ENCODE measurements around the gene CDC5L. TPM values are rescaled to one million over a fixed set of nuclear protein-coding genes. Genes with fewer than 3 reads are reported as not detected.

The CDC5L gene
- total RNA-seq, 1 experiment from 2014 or later = 49.7 TPM

DNA sequence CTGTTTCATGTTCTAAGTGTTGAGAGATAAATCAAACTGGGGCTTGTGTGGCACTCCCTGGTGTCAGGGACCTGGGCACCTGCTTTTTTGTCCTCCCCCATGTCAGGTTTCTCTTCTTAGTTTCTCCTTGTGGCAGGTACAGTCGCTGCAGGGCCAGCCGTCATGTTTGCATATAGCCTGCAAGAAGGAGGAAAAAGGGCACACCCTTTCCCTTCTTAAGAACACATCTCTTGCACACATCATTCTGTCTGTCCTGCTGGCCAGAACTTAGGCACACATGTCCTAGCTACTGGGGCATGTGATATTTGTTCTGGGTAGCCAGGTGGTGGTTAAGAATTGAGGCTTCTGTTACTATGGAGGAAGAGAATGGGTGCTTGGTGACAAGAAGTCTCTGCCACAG is 27.9 kb downstream of the CDC5L start:
- DNase-seq (ENCODE audit: low read depth) = no peak

DNA sequence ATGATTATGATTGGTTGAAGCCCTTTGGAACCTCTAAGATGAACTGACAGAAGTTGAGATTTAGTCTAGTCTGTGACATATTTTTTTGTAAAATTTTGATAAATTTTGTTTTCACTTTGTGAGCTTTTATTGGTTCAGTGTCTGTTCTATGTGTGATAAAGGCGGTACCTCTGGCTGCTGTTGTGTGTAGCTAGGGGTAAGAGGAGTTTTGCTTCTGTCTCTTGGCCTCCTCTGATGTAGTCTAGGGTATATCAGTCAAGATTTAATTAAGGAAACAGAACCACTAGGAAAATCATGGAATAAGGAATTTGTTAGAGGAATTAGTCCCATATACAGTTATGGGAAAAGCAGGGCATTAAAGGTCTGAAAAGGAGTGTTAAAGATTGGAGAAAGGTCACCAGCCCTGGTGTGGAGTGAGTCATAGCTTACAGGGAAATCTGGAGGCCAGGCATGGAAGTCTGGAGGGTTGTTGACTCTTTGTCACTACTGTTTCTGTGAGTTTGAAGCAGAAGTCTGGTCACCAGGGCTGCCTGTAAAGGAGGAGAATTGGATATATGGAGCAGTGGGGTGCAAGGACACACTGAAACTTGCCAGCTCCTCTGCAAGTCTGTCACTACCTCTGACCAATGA is 28.5 kb downstream of the CDC5L start:
- peak; percentile 75 for DNase-seq (ENCODE audit: low read depth)

DNA sequence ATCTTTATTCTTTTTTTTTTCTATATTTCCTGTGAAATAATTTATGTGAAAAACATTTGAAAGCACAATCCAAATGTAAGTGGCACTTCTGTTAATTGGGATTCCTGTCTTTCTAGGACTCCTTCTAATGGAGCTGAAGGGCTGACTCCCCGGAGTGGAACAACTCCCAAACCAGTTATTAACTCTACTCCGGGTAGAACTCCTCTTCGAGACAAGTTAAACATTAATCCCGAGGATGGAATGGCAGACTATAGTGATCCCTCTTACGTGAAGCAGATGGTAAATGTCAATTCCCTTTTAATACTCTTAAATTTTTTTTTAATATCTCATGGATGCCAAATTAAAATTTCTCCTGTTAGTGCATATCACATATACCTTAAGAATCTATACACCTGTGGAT is 35.0 kb downstream of the CDC5L start:
- DNase-seq (ENCODE audit: low read depth) = no peak

DNA sequence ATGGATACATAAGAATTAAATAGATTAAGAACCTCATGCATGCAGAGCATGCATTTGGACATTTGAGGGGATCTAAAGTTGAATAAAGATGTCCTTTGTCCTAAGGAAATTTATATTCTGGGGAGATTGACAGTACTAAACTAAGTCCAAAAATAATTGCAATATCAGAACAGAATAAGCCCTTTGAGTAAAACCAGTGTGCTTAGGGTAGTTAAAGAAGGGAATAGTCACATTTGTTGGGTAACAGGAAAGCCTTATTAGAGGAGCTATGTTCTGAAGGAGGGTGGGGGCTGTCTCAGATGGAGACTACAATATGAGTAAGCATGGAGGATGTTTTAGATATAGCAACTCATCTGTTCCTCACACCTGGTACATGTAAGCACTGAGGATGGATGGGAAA is 35.8 kb downstream of the CDC5L start:
- DNase-seq (ENCODE audit: low read depth) = no peak

DNA sequence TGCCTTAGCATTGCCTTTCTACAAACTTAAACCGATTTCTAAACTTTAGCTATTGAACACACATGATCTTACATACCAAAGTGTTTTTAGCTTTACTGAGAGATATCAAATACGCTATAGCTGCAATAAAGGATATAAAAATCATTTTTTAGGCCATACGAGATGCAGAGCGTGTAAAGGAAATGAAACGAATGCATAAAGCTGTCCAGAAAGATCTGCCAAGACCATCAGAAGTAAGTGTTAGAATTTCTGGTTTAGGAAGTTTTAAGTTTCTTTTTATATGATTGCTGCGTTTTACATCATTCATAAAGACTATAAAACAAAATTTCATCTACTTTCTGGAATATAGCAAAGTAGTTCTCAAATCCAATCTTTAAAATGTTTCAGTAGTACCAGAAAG is 38.4 kb downstream of the CDC5L start:
- DNase-seq (ENCODE audit: low read depth) = no peak

DNA sequence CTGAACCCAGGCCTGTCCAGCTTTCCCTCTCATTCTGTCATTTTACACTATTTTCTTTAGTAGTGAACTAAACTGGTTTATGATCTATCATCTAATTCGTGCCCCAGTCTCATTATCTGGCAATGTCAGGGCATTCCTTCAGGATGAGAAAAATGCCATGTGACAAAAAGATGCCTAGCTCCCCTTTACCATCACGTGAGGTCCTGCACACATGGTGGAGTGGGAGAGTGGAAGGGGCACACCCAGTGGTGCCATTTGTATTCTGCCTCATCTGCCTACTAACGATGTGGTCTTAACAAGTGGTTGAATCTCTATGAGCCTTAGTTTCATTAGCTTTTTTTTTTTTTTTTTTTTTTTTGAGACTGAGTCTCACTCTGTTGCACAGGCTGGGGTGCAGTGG is 41.2 kb downstream of the CDC5L start:
- DNase-seq (ENCODE audit: low read depth) = no peak

DNA sequence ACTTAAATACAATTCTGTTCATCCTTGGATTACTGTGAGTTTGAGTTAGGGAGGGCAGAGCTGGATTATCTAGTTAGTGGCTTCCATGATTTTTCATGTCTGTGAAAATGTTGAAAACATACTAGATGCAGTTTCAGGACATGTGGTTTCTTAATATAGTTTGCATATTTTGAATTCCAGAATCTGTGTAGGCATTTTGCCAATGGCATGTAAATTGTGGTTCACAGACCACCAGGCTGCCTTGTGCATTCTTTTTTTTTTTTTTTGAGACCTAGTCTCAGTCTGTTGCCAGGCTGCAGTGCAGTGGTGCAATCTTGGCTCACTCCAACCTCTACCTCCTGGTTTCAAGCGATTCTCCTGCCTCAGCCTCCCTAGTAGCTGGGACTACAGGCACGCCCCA is 42.8 kb downstream of the CDC5L start:
- peak; percentile 35 for DNase-seq (ENCODE audit: low read depth)

DNA sequence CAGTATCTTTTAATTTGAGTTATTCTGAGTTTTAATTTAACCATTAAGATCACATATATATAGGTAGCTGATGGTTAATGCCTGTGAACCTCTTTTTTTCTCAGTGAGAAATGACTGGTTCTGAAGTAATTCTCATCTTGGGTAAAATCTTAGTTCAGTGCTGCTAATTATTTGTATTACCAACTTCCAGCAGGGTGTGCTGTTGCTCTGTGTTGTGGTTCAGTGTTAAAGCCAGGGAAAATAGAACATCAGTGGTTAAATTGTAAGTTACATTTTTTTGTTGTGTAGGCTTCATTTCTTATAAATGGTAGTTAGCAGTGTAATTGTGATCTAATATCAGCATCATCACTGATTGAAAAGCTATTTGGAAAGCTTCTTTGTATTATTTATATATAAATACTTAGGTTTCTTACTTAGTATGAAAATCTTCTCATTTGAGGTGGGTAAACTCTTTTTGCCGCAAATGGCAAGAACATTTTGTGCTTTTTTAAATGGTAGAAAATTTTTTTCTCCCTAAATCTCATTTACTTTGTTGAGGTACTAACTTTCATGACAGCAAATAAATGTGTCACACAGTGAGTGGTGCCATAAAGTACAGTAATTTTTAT is 43.7 kb downstream of the CDC5L start:
- peak; percentile 74 for DNase-seq (ENCODE audit: low read depth)

DNA sequence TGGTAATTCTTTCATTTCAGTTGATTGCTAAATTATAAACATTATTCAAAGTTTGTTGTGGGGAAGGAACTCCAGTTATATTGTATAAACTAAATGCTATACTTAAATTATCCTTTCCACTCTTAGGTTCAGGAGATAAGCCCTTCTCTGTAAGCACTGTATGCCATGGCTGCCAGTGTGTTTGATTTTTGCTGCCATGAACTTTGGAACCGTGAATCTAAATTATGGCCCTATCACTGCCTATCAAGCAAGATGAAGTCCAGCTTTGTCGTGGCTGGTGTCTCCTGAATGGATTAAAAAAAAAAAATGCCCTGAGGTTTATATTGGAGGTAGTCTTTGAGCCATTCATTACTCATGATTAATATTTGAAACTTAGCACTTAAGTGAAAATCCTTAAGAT is 44.7 kb downstream of the CDC5L start:
- DNase-seq (ENCODE audit: low read depth) = no peak

DNA sequence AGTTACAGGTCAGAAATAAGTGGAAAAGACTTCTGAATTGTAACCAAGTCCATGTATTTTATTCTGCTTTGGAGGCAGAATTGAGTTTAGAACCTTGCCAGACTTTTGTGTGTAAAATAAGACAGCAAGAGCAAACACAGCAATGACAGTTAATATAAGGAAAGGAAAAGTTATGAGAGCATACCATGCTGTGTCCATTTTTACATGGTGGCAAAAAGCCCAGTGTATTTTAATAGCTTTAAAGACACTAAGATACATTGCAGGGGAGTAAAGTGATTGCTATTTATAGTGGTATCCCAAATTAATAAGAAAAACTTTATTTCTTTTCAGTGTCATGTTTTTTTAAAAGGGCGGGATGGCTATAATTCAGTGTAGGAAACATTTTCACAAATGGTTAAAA is 45.2 kb downstream of the CDC5L start:
- no peak for DNase-seq (ENCODE audit: low read depth)

DNA sequence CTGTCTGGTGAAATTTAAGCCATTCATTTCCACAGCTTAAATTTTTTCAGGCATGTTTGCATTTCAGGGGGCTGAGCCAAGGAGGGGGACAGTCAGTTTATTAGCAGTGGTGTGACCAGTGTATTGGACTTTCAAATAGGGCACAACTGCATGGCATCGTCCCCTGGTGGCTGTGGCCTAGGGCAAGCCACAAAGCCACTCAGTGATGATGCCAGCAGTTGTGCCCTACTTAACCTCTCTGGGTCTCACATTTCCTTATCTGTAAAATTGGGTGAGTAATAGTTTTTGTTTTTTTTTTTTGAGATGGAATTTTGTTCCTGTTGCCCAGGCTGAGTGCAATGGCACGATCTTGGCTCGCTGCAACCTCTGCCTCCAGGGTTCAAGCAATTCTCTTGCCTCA is 48.0 kb downstream of the CDC5L start:
- DNase-seq (ENCODE audit: low read depth) = peak; percentile 74

DNA sequence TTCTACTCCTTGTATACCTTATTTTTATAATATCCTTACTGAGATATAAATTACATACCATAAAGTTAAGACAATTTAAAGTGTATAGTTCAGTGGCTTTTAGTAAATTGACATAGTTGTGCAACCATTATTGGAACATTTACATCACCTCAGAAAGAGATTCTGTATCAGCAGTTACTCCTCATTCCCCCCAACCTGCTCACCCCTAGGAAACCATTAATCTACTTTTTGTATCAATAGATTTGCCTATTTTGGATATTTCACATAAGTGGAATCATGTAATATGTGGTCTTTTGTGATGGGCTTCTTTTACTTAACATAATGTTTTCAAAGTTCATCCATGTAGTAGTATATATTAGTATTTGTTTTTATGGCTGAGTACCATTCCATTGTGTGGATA is 51.3 kb downstream of the CDC5L start:
- no peak for DNase-seq (ENCODE audit: low read depth)

DNA sequence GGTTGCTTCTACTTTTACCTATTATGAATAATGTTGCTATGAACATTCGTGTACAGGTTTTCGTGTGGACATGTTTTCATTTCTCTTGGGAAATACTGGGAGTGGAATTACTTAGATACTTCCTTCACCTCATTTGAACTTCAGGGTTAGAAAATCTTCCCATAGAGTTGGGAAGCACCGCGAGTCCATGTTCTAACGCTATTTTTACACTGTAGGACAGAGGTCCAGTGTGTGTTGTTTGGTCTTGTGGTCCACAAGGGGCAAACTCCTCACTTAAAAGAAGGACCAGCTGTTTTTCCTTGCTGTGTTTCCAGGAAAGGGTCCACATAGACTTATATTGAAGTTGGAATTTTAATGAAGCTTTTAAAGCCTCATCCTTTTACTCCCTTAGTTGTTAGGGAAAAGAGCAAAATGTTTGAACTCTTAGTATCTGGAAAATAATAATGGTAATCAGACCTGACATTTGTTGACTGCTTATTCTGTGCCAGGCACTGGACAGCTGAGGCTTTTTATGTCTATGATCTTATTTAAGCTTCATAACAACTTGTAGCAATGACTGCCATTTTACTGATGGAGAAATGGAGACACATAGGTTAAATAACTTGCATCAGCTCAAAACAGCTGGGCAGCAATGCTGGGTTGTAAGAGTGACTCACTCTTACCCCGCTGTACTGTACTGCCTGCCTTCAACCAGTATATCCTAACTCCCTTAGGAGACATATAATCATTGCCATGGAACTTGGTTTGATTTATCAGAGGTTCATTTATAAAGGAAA is 52.0 kb downstream of the CDC5L start:
- peak; percentile 51 for DNase-seq (ENCODE audit: low read depth)

DNA sequence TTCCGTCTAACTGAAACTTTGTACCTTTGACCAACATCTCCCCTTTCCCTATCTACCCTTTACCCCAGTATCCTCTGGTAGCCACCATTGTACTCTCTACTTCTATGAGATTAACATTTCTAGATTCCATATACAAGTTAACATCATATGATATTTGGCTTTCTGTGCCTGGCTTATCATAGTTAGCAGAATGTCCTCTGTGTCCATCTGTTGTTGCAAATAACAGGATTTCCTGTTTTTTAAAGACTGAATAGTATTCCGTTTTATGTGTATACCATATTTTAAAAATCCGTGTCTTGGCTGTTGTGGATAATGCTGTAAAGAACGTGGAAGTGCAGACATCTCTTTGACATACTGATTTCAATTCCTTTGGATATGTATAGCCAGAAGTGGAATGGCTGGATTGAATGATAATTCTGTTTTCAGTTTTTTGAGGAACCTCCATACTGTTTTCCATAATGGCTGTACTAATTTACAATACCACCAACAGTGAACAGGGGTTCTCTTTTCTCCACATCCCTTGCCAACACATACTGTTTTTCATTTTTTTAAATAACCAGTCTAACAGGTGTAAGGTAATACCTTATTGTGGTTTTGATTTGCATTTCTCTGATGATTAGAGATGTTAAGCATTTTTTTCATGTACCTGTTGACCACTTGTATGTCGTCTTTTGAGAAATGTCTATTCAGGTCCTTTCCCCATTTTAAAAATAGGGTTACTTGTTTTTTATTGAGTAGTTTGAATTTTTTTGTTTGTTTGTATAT is 53.8 kb downstream of the CDC5L start:
- DNase-seq (ENCODE audit: low read depth) = no peak

DNA sequence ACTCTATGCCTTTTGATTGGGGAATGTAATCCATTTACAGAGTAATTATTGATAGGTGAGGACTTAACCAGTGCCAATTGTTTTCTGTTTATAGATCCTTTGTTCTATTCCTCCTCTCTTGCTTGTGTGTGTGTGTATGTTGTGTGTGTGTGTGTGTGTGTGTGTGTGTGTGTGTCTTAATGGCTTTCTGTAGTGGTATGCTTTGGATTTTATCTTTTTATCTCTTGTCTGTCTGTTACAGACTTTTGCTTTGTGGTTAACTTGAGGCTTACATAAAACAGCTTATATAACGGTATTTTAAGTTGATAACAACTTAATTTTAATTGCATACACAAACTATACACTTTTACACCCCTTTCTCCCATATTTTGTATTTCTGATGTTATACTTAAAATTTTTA is 54.7 kb downstream of the CDC5L start:
- DNase-seq (ENCODE audit: low read depth) = no peak

DNA sequence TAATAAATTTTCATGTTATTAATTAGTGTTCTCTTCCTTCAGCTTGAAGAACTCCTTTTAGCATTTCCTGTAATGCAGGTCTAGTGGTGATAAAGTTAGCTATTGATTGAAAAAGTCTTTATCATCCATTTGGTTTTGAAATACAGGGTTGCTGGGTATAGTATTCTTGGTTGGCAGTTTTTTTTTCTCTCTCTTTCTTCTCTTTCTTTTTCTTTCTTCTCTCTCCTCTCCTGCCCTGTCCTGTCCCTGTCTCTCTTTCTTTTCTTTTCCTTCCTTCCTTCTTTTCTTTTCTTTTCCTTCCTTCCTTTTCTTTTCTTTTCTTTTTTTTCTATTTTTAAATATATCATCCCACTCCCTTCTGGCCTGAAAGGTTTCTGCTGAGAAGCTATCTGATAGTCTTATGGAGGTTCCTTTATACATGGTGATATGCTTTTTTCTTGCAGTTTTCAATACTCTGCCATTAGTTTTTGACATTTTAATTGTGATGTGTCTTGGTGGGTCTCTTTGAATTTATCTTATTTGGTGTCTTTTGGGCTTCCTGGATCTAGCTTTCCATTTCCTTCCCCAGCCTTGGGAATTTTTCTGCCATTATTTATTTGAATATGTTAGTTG is 55.4 kb downstream of the CDC5L start:
- no peak for DNase-seq (ENCODE audit: low read depth)

DNA sequence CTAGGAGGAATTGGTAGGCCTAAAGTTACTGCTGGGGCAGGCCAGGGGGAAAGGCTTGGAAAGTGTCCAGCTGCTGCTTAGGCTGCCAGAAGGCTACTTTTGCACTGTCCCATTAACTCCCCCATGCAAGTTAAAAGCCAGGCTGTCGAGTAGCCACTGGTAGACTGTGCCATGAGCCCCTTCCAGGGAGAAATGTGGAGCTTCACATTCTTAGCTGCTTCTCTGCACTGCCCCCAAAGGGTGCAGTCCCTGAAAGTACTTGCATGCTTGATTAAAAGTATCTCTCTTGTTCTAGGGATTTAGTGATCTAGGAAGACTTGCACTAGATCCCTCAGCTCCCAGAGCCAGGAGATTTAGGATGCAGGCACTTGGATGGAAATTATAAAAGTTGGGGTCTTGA is 57.3 kb downstream of the CDC5L start:
- DNase-seq (ENCODE audit: low read depth) = peak; percentile 15

DNA sequence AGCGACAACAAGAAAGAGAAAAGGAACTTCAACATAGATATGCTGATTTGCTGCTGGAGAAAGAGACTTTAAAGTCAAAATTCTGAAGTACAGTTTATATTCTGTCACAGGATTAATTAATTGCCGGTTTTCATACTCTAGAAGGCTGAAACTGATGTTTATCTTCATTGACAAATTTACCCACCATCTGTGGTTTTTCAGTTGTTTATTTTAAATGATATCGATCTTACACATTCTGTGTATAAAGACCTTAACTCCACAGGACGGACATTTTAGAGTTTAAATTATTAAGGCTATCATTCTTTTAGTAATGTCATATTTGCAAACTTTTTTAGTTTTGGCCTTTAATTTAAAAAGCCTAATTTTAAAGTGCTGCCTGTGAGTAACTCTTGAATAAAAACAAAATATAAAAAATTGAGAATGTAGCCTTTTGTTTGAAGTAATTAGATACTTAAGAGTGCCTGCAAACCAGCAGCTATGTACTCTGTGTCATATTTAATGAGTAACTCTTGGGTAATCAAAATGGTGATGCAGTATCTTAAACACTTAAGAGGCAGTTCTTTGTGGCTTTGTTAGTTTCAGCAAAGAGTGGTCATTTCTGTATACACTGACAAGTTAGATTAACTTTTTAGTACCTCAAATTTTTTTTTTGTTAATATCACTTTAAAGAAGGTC is 59.3 kb downstream of the CDC5L start:
- peak; percentile 90 for DNase-seq (ENCODE audit: low read depth)

DNA sequence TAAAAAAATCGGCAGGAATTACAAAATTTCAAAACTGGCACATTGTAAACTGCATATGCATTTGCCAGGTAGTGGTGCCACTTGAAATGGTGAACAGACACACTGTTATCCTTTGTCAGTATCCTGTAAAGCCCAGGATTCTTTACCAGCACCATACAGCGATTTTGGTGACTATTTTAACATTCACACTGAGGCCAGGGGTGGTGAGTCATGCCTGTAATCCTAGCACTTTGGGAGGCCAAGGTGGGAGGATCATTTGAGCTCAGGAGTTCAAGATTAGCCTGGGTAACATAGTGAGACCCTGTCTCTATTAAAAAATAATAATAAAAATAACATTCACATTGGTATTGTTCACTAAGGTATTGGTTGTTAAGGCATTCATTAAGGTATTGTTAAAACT is 61.7 kb downstream of the CDC5L start:
- DNase-seq (ENCODE audit: low read depth) = peak; percentile 58

DNA sequence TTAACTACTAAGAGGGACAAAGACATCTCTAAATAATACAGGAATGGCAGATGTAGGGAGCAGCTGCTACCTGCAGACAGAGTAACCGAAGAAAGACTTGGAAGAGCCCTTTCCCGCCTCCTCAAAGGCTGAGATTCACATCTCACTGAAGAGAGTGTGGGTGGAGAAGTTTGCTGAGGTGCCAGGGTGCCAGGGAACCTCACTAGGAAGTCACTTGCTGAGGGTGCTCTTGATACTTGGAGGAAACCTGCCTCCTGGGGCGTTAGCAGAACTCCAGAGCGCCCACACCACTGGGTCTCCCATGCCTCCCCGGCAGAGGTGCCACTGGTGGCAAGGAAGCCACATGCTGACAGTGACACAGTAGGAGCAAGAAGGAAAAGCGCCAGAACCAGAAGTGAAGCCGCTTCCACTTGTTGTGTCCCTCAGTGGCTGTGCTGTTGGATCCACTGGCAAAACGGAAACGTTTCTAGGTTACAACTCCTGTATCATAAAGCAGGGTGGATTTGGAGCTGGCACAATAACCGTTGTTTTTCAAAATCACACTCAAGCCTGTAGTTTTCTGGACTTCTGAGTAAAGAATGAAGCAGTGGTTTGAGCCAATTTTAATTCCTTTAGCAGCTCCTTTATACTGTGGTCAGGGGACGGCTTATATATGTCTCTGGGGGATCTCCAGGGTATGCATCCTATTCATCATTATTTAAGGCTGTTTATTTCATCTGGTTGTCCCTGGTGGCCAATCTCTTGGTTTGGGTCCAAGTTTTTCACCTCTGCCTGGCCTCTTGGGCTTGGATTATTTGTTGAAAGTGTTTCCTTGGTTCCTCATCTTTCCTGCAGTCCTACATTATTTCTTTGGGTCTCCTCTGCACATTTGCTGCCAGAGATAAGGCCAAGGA is 64.5 kb downstream of the CDC5L start:
- peak; percentile 77 for DNase-seq (ENCODE audit: low read depth)

Measured in M059J (cell line).